Body of pancreas (tissue), 4 donors: ENCODE data around the gene DGKD. TPM values are rescaled to one million over a fixed set of nuclear protein-coding genes. Genes with fewer than 3 reads are reported as not detected.
"Not testable (repeated sequence)": the region's sequence is repeated elsewhere in the genome, so short reads cannot be mapped to it uniquely, and the experiment has no call there.

Experiments
- ATAC-seq: fragments of 150-250 bp; one replicate; pipeline ENCODE4 v1.9.1; 2016
- DNase-seq, 4 donors: peaks; one replicate each; pipeline ENCODE4 v3.0.0-alpha.2; 2019
- H3K27ac ChIP-seq, 4 donors: fragments of 200-600 bp; sonication (generic); 1 replicate in 3 of 4; 2 replicates in 1 of 4; pipeline versions ENCODE4 v1.5.1 to v1.6.1; 2016 to 2019; ENCODE audit warnings: mild to moderate bottlenecking in 1 of 4, mixed read lengths in 1 of 4, moderate library complexity in 1 of 4
- H3K27me3 ChIP-seq, 2 donors: fragments of 200-600 bp; sonication (generic); one replicate each; pipeline ENCODE4 v1.6.0; 2016; ENCODE audit warnings: mild to moderate bottlenecking in 1 of 2
- H3K36me3 ChIP-seq, 2 donors: fragments of 200-600 bp; sonication (generic); replicated peaks in 1 of 2; 2 replicates each; pipeline ENCODE4 v1.5.1; 2016; ENCODE audit warnings: low read depth in 2 of 2; ENCODE audit not compliant: insufficient read depth in 1 of 2
- H3K4me1 ChIP-seq: fragments of 200-600 bp; sonication (generic); one replicate; pipeline ENCODE4 v1.6.0; 2016
- H3K4me3 ChIP-seq, 2 donors: fragments of 200-600 bp; sonication (generic); 1 replicate in 1 of 2; 2 replicates in 1 of 2; pipeline ENCODE4 v1.5.1; 2016 to 2019
- H3K9me3 ChIP-seq, 3 donors: fragments of 200-600 bp; sonication (generic); 1 replicate in 2 of 3; 2 replicates in 1 of 3; pipeline ENCODE4 v1.5.1; 2016
- POLR2A ChIP-seq, 3 donors: fragments of 450-650 bp; IDR thresholded peaks; one replicate each; pipeline ENCODE4 v1.6.1; 2016; ENCODE audit warnings: antibody characterized with exemption in 3 of 3, mild to moderate bottlenecking in 2 of 3
- WGBS, 2 donors: methylation state at CpG; one replicate each; pipeline ENCODE4 v1.1.5; 2017; 5-methylcytosine and 5-hydroxymethylcytosine counted together
- intact Hi-C: fragments of 100-400 bp; cut with DNase I; formaldehyde crosslinking; loops from one replicate; pipeline ENCODE4 v1.15.1; 2023
- total RNA-seq, 2 donors: library from RNA; depleted of rRNA; stranded (reverse); fragments of >200 nt; gene quantifications; one replicate each; pipeline ENCODE4 v1.1.0, GENCODE V29; 2016
- TF ChIP-seq, protein P1 (sequence below), 7 experiments: fragments of 450-650 bp in 4 of 7; fragments of 200-600 bp in 3 of 7; sonication (generic) in 3 of 7; IDR thresholded peaks; one replicate each; pipeline ENCODE4 v1.5.1; 2016 to 2019; ENCODE audit warnings: antibody characterized with exemption in 7 of 7

DGKD gene
- total RNA-seq, 2 donors from 2014 or later: 9.1 to 30.3 TPM

DNA sequence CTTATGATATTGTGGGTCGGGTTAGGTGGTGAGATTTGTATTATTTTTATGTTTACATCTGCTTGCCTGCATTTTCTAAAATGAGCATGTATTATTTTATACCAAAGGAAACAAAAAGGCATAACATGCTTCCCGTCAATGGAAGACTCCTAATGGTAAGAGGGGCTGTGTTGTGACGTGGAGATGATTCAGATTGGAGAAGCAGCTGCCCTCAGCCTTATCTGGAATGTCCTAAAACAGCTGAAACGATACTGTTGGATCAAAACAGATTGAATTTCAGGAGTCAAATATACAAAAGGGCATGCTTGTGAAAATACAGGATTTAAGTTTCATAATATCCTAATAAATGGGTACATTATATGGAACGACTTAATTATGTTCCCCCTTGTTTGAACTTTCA lies 19.0 kb downstream of the DGKD start:
- Histone ChIP-seq H3K27ac (no peak overlapping the region), H3K27me3 (no peaks in the 10 kb centered on the region), H3K4me3 (no peak overlapping the region), H3K9me3 (no peaks in the 10 kb centered on the region), H3K4me1 (no peaks in the 10 kb centered on the region), H3K36me3 (no peaks in the 10 kb centered on the region)
- WGBS, 2 donors: 79 to 80% methylated on average over 5 of the region's 5 CpGs
- no peak for DNase-seq
- ATAC-seq: no peak
- intact Hi-C loops: no loop called here
- TF ChIP-seq POLR2A (IDR thresholded peaks at IDR 0.05): no peak
- TF ChIP-seq, protein P1, sequence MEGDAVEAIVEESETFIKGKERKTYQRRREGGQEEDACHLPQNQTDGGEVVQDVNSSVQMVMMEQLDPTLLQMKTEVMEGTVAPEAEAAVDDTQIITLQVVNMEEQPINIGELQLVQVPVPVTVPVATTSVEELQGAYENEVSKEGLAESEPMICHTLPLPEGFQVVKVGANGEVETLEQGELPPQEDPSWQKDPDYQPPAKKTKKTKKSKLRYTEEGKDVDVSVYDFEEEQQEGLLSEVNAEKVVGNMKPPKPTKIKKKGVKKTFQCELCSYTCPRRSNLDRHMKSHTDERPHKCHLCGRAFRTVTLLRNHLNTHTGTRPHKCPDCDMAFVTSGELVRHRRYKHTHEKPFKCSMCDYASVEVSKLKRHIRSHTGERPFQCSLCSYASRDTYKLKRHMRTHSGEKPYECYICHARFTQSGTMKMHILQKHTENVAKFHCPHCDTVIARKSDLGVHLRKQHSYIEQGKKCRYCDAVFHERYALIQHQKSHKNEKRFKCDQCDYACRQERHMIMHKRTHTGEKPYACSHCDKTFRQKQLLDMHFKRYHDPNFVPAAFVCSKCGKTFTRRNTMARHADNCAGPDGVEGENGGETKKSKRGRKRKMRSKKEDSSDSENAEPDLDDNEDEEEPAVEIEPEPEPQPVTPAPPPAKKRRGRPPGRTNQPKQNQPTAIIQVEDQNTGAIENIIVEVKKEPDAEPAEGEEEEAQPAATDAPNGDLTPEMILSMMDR (IDR thresholded peaks at IDR 0.05): no peak

DNA sequence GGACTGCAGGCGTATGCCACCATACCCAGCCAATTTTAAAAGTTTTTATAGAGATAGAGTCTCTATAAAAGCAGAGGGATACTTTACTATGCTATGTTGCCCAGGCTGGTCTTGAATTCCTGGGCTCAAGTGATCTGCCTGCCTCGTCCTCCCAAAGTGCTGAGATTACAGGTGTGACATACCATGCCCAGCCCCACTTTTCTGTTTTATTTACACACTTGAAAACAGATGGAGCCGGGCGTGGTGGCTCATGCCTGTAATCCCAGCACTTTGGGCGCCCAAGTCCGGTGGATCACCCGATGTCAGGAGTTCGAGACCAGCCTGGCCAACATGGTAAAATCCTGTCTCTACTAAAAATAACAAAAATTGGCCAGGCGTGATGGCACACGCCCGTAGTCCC lies 20.5 kb downstream of the DGKD start:
- H3K27ac ChIP-seq: not testable (repeated sequence)

DNA sequence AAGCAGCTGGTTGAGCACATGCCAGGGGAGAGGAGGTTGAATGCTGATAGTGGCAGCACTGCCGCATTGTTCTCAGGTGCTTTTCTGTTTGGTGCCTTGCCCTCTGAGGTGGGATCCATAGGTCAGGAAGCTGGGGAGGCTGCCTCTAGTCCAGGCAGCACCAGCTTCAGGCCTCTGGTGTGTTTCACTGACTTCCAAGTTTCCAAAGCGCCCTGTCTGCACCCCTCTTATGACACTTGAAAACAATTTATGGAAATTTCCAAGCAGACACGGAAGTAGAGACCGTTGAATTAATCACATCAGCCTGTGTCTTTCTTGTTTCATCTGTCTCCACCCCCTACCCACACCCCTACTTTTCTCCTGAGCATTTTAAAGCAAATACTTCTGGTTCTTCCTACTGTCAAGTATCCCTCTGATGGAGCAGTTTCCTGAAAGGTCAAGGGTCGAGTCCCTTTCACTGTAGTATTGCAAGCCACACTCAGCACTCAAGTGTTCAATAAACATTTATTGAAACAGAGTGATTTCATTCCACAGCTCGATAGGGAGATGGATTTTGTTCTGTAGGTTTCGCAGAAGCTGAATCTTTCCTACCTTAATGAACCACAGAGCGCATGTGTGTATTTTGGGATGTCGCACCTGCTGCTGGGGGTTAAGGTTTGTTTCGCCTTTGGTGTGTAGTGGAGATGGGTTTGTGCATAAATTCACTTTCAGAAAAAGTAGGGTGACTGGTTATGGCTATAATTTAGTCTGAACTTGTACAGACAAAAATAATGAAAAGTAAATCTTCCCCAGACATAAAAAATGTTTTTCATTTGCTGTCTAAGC lies 21.4 kb downstream of the DGKD start:
- Histone ChIP-seq H3K27me3 (no peaks in the 10 kb centered on the region), H3K27ac (no peak overlapping the region), H3K4me3 (no peak overlapping the region), H3K4me1 (no peaks in the 10 kb centered on the region), H3K9me3 (no peaks in the 10 kb centered on the region), H3K36me3 (no peaks in the 10 kb centered on the region)
- ATAC-seq (no peak), DNase-seq (no peak)
- TF ChIP-seq, protein P1 (IDR thresholded peaks at IDR 0.05): no peak
- no peak for TF ChIP-seq POLR2A (IDR thresholded peaks at IDR 0.05)
- 74 to 85% methylated on average over 10 of the region's 10 CpGs for WGBS, 2 donors
- intact Hi-C loops: no loop called here

More for the DNA sequence above, 20.5 kb downstream of the DGKD start:
- DNase-seq, ATAC-seq, H3K9me3 ChIP-seq, intact Hi-C loops, H3K36me3 ChIP-seq, H3K4me1 ChIP-seq, H3K27me3 ChIP-seq, H3K4me3 ChIP-seq: not testable (repeated sequence)
- 95% methylated on average over 11 of the region's 11 CpGs for WGBS, 2 donors

DNA sequence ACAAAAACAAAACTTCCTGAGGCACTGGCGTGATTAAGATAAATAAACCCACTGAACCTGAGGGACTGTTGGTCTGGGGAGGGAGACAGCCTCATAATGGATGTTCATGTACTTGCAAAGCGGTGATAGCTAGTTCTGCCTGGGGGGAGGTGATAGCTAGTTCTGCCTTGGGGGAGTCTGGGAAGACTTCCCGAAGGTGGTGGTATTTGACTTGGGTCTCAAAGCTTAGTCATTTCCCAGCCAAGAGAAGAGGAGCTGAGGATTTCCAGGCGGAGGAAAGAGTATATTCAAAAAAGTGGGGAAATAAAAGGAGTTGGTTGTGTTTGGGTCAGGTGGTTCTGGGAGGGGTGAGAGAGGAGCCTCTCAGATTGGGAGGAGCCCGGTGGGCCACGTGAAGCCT lies 24.7 kb downstream of the DGKD start:
- TF ChIP-seq POLR2A (IDR thresholded peaks at IDR 0.05): no peak
- TF ChIP-seq, protein P1 (IDR thresholded peaks at IDR 0.05): no peak
- Histone ChIP-seq H3K27me3 (no peaks in the 10 kb centered on the region), H3K36me3 (no peaks in the 10 kb centered on the region), H3K27ac (no peak overlapping the region), H3K4me3 (no peak overlapping the region), H3K9me3 (no peaks in the 10 kb centered on the region), H3K4me1 (peaks cover 6% of the 10 kb centered on the region)
- intact Hi-C loops: no loop called here
- ATAC-seq (no peak), DNase-seq (no peak)
- 90 to 94% methylated on average over 6 of the region's 6 CpGs for WGBS, 2 donors

DNA sequence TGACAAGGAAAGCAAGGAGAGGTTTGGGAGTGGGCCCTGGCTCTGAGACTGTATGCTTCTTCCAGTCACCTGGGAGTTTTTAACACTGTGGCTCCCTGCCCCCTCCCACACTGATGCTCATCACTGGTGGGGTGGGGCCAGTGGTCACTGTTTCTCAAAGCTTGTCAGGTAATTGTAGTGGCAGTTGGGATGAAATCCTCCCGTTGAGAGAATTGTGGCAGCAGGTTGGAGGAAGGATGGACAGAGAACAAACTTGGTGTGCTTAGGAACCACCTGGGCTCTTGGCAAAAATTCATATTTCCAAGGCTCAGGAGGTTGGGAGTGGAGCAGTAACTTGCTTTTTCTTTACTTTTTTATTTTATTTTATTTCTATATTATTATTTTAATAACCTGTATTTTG lies 25.1 kb downstream of the DGKD start:
- Histone ChIP-seq H3K27ac (no peak overlapping the region), H3K27me3 (no peaks in the 10 kb centered on the region), H3K9me3 (no peaks in the 10 kb centered on the region), H3K4me1 (peaks cover 6% of the 10 kb centered on the region), H3K4me3 (no peak overlapping the region), H3K36me3 (no peaks in the 10 kb centered on the region)
- intact Hi-C loops: no loop called here
- no peak for ATAC-seq
- 23 to 50% methylated on average over 1 of the region's 1 CpG for WGBS, 2 donors
- TF ChIP-seq POLR2A (IDR thresholded peaks at IDR 0.05): no peak
- TF ChIP-seq, protein P1 (IDR thresholded peaks at IDR 0.05): no peak
- DNase-seq: no peak
